ENCODE data around the gene CDK19.

- TF ChIP-seq CTCF (IDR thresholded peaks at IDR 0.05) = no peak
- TF ChIP-seq POLR2AphosphoS5 (IDR thresholded peaks at IDR 0.05) = no peak
Measured at GRCh38 chr6:110853754-110854477, 38.6 kb upstream of the CDK19 start.
